ENCODE results near the gene CACNB3.
A peak's percentile ranks its signal among the peaks of the same experiment; 100 is the strongest.
"Not testable (repeated sequence)": the region's sequence is repeated elsewhere in the genome, so short reads cannot be mapped to it uniquely, and the experiment has no call there.

The CACNB3 gene

DNA sequence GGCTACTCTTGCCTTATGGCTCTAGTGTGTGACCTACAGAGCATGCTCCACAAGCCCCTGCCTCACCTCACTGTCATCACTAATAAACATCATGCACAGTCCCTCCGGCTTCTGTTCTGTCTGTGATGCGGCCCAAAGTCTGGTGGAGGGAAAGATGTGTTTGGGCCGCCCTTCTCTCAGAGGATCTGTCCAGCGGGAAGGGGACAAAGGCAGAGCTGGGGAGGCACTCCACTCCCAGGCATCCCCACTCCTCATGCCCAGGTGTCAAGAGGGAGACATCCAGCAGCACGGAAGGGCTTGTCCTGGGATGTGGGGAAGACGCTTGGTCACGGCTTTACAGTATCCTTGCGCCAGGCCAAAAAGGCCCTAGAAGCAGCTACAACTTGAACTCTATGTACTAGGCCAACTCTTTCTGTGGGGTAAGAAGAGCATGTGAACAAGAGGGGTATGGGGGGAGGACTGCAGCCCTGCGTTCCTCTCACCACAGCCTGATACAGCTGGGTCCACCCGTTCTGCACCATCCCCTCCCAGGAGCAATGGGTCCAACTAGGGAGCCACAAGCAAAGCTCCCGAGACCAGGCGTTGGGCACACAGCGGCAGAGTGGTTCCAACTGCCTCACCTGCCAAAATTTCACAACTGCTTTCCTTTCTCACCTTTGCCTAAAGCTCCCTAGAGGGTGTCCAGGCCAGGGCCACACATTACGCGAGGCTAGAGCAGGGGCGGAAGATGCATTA is 10.7 kb downstream of the CACNB3 start:
- TF ChIP-seq, protein P1, sequence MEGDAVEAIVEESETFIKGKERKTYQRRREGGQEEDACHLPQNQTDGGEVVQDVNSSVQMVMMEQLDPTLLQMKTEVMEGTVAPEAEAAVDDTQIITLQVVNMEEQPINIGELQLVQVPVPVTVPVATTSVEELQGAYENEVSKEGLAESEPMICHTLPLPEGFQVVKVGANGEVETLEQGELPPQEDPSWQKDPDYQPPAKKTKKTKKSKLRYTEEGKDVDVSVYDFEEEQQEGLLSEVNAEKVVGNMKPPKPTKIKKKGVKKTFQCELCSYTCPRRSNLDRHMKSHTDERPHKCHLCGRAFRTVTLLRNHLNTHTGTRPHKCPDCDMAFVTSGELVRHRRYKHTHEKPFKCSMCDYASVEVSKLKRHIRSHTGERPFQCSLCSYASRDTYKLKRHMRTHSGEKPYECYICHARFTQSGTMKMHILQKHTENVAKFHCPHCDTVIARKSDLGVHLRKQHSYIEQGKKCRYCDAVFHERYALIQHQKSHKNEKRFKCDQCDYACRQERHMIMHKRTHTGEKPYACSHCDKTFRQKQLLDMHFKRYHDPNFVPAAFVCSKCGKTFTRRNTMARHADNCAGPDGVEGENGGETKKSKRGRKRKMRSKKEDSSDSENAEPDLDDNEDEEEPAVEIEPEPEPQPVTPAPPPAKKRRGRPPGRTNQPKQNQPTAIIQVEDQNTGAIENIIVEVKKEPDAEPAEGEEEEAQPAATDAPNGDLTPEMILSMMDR (IDR thresholded peaks at IDR 0.05; ENCODE audit: extremely low read depth, insufficient read depth, missing control alignments) = no peak
- in situ Hi-C loops (cut with MboI; ENCODE audit: low pct_unique_long_range_greater_than_20kb, low sequenced_read_pairs, unreplicated experiment) = no loop called here
- no peak for DNase-seq (ENCODE audit: low spot score)

DNA sequence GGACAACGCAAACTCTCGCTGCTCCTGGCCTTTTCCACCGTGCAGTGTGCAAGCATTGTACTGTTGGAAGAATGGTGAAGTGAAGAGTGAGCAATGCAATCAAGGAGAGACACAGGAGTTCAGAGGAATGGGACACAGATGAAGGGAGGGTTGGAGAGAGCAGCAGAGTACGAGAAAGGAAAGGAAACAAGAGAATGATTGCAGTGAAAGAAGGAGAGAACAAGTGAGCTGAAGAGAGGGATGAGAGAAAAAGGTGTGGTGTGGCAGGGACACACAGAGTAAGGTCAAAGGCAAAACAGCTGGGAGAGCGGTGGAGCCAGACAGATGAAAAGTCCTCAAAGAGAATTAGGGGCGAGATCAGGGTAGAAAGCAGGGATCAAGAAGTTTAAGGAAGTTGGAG is 13.0 kb downstream of the CACNB3 start:
- in situ Hi-C loops (cut with MboI; ENCODE audit: low pct_unique_long_range_greater_than_20kb, low sequenced_read_pairs, unreplicated experiment) = no loop called here
- DNase-seq (ENCODE audit: low spot score) = no peak
- TF ChIP-seq, protein P1 (IDR thresholded peaks at IDR 0.05; ENCODE audit: extremely low read depth, insufficient read depth, missing control alignments) = no peak

DNA sequence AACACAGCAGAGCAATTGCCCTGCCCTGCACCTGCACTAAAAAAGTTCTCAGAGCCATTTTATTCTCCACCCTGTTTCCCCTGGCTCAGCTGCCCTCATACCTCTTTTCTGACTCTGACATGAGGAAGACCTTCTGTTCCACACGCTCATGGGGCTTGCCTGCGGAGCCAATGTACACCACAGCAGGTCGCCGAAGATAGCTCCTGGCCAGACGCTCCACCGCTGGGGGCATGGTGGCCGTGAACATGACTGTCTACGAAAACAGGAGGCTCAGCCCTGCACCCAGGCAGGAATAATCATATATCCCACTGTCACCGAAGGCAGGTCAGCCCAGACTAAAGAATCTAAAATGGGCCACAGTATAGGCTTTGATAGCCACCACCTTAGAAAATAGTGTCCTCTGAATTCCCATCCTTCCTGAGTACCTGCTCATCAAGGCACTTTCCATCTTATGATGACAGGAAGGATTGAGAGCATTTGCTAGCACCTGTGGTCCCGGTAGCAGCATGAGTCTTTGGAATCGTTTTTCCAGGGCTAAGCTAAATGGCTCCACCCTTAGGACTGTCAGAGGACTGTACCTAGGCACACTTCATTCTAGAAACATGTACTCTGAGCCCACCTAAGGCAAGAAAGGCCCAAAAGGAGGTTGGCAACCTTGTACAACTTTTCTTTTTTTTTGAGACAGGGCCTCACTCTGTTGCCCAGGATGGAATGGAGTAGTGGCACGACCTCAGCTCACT is 14.2 kb downstream of the CACNB3 start:
- DNase-seq (ENCODE audit: low spot score) = no peak
- TF ChIP-seq, protein P1 (IDR thresholded peaks at IDR 0.05; ENCODE audit: extremely low read depth, insufficient read depth, missing control alignments) = no peak
- in situ Hi-C loops (cut with MboI; ENCODE audit: low pct_unique_long_range_greater_than_20kb, low sequenced_read_pairs, unreplicated experiment) = no loop called here

DNA sequence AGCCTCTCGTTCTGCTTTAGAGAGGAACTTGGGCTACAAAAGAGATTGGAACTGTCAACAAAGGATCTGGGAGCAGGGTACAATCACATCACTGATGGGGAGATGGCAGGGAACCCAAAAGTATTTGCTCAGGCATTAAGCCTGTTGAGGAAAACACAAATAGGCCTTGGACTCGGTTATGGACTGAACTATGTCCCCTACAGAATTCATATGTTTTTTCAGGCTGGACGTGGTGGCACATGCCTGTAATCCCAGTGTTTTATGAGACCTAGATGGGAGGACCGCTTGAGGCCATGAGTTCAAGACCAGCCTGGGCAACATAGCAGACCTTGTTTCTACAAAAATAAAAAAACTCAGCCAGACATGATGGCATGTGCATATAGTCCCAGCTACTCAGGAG is 19.8 kb downstream of the CACNB3 start:
- TF ChIP-seq, protein P1 (IDR thresholded peaks at IDR 0.05; ENCODE audit: extremely low read depth, insufficient read depth, missing control alignments) = no peak
- in situ Hi-C loops (cut with MboI; ENCODE audit: low pct_unique_long_range_greater_than_20kb, low sequenced_read_pairs, unreplicated experiment) = no loop called here
- DNase-seq (ENCODE audit: low spot score) = no peak

DNA sequence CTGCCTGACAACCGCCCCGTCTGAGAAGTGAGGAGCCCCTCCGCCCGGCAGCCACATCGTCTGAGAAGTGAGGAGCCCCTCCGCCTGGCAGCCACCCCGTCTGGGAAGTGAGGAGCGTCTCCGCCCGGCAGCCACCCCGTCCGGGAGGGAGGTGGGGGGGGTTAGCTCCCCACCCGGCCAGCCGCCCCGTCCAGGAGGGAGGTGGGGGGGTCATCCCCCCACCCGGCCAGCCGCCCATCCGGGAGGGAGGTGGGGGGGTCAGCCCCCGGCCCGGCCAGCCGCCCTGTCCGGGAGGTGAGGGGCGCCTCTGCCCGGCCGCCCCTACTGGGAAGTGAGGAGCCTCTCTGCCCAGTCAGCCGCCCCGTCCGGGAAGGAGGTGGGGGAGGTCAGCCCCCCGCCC is 23.7 kb downstream of the CACNB3 start:
- in situ Hi-C loops (cut with MboI; ENCODE audit: low pct_unique_long_range_greater_than_20kb, low sequenced_read_pairs, unreplicated experiment); DNase-seq (ENCODE audit: low spot score): not testable (repeated sequence)

DNA sequence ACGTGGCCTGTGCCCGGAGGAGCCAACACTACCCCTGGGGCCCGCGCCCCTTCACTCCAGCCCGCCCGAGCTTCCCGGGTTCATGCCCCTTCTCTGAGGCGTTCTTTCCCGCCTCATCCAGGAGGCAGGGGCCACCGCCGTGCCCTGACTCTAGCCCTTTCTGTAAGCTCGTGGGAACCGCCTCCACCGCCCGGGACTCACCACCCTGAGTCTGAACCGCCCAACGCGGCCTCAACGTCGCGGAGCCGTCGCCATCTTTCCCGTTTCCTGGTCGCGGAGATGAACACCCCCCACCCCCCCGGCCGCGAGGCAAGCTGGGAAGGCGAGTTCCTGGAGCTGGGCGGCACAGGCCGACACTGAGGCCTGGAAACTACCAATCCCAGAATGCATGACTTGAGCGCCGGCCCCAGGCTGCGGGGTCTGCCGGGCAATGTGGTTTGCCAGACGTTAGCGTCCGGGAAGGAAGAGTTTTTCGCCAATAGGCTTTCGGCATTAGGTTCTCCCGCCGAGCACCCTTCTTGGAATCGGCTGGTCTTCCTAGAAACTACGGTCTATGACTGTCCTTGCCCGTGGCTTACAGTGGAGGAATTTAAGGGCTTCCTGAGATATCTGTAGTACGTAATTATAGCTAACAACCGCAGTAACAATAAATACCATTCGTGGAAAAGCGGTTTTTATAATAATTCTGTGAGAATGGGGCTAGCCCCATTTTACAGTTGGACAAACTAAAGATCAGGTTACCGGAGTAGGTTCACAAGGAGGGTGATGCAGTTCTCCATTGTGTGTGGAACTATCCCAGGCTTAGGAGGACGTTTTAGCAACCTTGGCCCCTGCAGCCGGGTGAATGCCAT is 33.8 kb downstream of the CACNB3 start, which contains the start of gene DDX23:
Gene DDX23 (minus strand): TSS at position 281 of the 851 bp plus-strand sequence. CDS start 6,381 bp downstream, outside the sequence.
- in situ Hi-C loops (cut with MboI; ENCODE audit: low pct_unique_long_range_greater_than_20kb, low sequenced_read_pairs, unreplicated experiment) = no loop called here
- TF ChIP-seq, protein P1 (IDR thresholded peaks at IDR 0.05; ENCODE audit: extremely low read depth, insufficient read depth, missing control alignments) = no peak

More for the DNA sequence above, 33.8 kb downstream of the CACNB3 start, which contains the start of gene DDX23:
- peak; percentile 95 for DNase-seq (ENCODE audit: low spot score)
